Fibroblast of villous mesenchyme (primary cell): ENCODE results near the gene DSG4. TPM values are rescaled to one million over a fixed set of nuclear protein-coding genes. Genes with fewer than 3 reads are reported as not detected.

Experiments
- DNase-seq: peaks from one replicate; pipeline ENCODE4 v3.0.0-alpha.2; 2010; ENCODE audit warnings: low read depth
- H3K4me3 ChIP-seq: 2 replicates; pipeline ENCODE4 v1.5.1; 2011; ENCODE audit warnings: low read depth, mild to moderate bottlenecking, low read length
- CTCF ChIP-seq: IDR thresholded peaks from 2 replicates; pipeline ENCODE4 v1.5.1; 2012; ENCODE audit warnings: low read depth, mild to moderate bottlenecking, low read length; ENCODE audit not compliant: insufficient read depth
- total RNA-seq: library from RNA; depleted of rRNA; stranded (reverse); fragments of >200 nt; gene quantifications from 2 replicates; pipeline ENCODE4 v1.2.3, GENCODE V29; 2012

The DSG4 gene
- total RNA-seq, 1 donor: not detected

GRCh38 chr18:31444142-31444541 lies 67.6 kb downstream of the DSG4 start:
- H3K4me3 ChIP-seq: no peak overlapping the region
- TF ChIP-seq CTCF: no peak
- DNase-seq: no peak

- no peak overlapping the region for H3K4me3 ChIP-seq
- no peak for TF ChIP-seq CTCF
- no peak for DNase-seq
These were observed 69.3 kb downstream of the DSG4 start for GRCh38 chr18:31445908-31446307.

GRCh38 chr18:31446854-31447253 lies 70.3 kb downstream of the DSG4 start:
- no peak overlapping the region for H3K4me3 ChIP-seq
- no peak for DNase-seq
- no peak for TF ChIP-seq CTCF

GRCh38 chr18:31447530-31448191 lies 71.1 kb downstream of the DSG4 start, which contains the start of gene DSG3:
Gene DSG3, plus strand, starts transcription at chr18:31447741. Its CDS starts 137 bp downstream, at chr18:31447878.
- DNase-seq: no peak
- no peak for TF ChIP-seq CTCF

GRCh38 chr18:31450409-31450808 lies 73.8 kb downstream of the DSG4 start:
- H3K4me3 ChIP-seq: no peak overlapping the region
- DNase-seq: no peak
- no peak for TF ChIP-seq CTCF

More at GRCh38 chr18:31447530-31448191, 71.1 kb downstream of the DSG4 start, which contains the start of gene DSG3:
- no peak within 1 kb of the TSS for H3K4me3 ChIP-seq

- H3K4me3 ChIP-seq: no peak overlapping the region
- no peak for DNase-seq
- no peak for TF ChIP-seq CTCF
These were observed 75.0 kb downstream of the DSG4 start for GRCh38 chr18:31451625-31452024.
